NCI-H1092 treated with DMSO at 0.1 percent for 48 hours (cell line): ENCODE measurements around the gene ARHGEF10L.
A peak's percentile ranks its signal among the peaks of the same experiment; 100 is the strongest.
"Not testable (repeated sequence)": the region's sequence is repeated elsewhere in the genome, so short reads cannot be mapped to it uniquely, and the experiment has no call there.

Experiments
- DNase-seq: peaks from one replicate; lab custom pipeline; 2025; lab: John Stamatoyannopoulos, UW

Gene ARHGEF10L, protein sequence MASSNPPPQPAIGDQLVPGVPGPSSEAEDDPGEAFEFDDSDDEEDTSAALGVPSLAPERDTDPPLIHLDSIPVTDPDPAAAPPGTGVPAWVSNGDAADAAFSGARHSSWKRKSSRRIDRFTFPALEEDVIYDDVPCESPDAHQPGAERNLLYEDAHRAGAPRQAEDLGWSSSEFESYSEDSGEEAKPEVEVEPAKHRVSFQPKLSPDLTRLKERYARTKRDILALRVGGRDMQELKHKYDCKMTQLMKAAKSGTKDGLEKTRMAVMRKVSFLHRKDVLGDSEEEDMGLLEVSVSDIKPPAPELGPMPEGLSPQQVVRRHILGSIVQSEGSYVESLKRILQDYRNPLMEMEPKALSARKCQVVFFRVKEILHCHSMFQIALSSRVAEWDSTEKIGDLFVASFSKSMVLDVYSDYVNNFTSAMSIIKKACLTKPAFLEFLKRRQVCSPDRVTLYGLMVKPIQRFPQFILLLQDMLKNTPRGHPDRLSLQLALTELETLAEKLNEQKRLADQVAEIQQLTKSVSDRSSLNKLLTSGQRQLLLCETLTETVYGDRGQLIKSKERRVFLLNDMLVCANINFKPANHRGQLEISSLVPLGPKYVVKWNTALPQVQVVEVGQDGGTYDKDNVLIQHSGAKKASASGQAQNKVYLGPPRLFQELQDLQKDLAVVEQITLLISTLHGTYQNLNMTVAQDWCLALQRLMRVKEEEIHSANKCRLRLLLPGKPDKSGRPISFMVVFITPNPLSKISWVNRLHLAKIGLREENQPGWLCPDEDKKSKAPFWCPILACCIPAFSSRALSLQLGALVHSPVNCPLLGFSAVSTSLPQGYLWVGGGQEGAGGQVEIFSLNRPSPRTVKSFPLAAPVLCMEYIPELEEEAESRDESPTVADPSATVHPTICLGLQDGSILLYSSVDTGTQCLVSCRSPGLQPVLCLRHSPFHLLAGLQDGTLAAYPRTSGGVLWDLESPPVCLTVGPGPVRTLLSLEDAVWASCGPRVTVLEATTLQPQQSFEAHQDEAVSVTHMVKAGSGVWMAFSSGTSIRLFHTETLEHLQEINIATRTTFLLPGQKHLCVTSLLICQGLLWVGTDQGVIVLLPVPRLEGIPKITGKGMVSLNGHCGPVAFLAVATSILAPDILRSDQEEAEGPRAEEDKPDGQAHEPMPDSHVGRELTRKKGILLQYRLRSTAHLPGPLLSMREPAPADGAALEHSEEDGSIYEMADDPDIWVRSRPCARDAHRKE (N-terminal part only)

GRCh38 chr1:17539477-17540254, at the start of gene ARHGEF10L:
ARHGEF10L (plus strand) TSS chr1:17539698; CDS start chr1:17580596, 40,898 bp downstream.
- DNase-seq: no peak

- DNase-seq: not testable (repeated sequence)
These were observed 49.6 kb upstream of the ARHGEF10L start for GRCh38 chr1:17489768-17490417.

DNA sequence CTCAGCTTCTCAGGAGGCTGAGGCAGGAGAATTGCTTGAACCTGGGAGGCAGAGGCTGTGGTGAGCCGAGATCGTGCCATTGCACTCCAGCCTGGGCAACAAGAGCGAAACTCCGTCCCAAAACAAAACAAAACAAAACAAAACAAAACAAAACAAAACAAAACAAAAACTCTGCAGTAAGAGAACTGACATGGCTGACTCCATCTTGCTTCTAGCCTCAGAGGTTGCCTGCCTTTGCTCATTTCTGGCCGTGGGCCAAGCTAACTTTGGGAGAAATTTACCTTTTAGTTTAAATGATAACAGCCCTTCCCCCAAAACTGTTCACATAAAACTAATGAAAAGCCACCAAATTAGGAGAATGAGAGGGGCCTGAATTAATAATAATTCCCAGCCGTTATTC, 48.8 kb upstream of the ARHGEF10L start:
- not testable (repeated sequence) for DNase-seq

GRCh38 chr1:17494114-17494729, 45.3 kb upstream of the ARHGEF10L start:
- peak; percentile 56 for DNase-seq

GRCh38 chr1:17496419-17496818, 43.1 kb upstream of the ARHGEF10L start:
- DNase-seq: no peak

DNA sequence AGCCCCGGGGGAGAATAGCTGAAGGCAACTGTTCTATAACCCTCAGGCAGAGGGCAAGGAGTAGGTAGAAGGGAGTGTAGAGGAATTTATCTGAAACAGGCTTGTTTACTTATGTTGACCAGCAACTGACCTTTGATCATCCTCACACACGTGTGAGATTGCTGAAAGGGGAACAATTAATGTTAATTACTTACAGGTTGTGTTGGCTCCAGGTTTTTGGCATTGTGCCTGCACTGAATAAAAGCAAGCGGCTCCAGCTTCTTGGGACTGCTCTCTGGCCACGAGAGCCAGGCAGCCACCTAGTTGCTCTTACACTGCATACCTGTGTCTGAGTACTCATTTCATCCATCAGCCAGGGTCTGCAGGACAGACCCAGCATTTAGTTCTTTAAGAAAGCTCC, 41.3 kb upstream of the ARHGEF10L start:
- no peak for DNase-seq

- DNase-seq: peak; percentile 84
These were observed 37.1 kb upstream of the ARHGEF10L start for GRCh38 chr1:17502326-17502778.

- no peak for DNase-seq
These were observed 36.4 kb upstream of the ARHGEF10L start for GRCh38 chr1:17503146-17503545.

- not testable (repeated sequence) for DNase-seq
These were observed 32.3 kb upstream of the ARHGEF10L start for GRCh38 chr1:17507200-17507599.

DNA sequence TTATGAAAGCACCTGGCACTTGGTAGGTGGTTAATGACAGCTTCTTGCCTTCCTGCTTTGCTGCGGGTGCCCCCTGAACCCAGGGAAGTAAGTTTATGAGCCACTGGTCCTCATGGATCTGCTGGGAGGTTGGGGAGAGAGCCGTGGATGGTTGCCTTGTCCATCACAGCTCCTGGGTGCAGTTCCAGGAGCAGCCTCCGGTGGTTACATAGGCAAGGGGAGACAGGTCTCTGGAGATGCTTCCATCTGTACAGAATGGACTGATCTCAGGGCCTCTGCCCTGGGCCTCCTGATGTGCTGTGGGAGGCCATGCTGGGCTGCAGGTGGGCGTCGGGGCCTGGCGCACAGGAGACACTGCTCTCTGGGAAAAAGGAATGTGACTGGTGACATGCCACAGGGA, 31.6 kb upstream of the ARHGEF10L start:
- no peak for DNase-seq

DNA sequence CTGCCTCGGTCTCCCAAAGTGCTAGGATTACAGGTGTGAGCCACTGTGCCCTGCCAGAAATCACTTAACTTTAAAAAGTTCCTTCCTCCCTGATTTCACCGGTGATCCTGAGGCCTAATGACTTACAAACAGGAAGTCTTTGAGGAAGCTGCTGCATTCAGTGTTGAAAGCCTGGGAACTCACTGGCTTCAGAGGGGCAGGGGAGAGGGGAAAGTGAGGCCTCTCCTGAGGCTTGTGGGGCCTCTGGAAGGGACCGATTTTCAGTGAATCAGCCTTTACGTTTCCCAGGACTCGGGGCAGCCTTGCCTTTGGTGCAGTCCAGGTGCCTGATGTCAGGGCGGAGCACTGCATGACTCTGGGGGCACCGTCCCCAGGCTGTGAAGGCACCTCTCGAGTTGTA, 30.1 kb upstream of the ARHGEF10L start:
- DNase-seq: no peak

- DNase-seq: no peak
These were observed 29.4 kb upstream of the ARHGEF10L start for GRCh38 chr1:17510138-17510537.

DNA sequence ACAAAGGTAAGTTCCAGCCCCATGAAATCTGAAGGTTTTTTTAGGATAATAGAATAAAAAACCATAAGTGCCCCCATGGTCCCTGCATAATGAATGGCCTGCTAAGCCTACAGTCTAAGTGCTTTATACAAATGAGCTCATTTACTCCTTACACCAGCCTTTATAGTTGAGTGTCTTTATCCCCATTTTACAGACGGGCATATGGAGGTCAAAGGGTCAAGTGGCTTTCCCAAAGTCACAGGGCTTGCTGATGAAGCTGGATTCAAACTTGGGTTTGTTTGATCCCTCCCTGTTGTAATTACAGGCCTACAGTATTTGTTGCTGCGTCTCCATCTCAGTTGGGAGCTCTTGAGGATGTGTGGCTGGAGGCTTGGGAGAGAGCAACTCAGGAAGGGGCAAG, 28.3 kb upstream of the ARHGEF10L start:
- DNase-seq: no peak

- DNase-seq: no peak
These were observed 26.4 kb upstream of the ARHGEF10L start for GRCh38 chr1:17513131-17513530.

GRCh38 chr1:17514776-17515175, 24.7 kb upstream of the ARHGEF10L start:
- DNase-seq: no peak

DNA sequence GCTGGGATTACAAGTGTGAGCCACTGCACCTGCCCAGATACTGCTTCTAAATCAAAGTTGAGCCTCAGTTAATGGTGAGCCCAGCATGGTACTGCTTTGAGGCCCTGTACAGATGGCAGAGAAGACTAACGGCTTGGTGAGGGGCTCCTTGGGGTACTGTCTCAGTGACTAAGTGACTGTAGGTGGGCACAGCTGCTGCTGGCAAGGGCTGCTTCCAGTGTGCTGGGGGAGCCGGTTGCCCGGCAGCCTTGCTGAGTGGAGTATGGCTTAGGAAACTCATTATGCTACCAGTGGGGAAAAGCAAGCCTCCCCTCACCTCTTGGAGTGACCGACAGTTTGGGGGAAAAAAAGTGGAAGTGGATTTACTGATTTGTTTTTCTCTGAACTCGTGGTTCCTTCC, 23.6 kb upstream of the ARHGEF10L start:
- no peak for DNase-seq

DNA sequence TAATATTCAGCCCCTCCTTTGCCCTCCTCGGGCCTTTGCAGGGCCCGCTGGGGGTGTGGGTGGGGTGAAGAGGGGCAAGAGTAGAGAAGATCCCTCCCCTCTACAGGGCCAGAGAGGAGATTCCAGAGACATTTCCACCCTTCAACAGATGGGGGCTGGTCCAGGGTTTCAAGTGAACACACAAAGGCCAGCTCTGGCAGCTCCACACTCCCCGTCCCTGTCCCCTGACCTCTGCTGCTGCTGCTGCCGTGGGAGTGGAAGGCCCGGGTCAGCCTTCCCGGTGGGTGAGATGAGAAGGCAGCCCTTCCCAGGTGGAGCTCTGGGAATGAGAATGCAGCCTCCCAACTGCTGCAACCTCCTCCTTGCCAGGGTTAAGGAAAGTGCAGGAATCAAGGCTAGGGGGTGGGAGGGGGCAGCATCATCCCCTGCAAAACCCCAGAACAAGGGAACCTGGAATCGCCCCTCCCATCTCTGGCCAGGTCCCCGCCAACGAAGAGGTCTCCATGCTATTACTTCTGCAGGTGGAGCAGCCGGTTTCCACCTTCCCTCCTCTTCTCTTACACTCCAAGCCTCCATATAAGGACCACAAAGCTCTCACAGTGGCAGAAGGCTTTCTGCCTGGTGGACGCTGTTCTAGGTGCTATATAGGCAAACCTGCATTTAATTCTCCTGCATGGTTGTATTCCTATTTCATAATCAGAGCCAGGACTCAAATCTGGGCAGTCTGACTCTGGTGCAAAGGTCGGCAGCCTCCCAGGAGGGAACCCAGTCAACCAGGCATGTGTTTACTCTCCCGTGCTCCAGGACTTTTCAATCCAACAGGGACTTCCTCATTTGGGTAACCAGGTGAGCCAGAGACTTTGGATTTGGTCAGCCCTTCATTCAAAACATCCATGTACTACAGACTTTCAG, 22.9 kb upstream of the ARHGEF10L start:
- DNase-seq: no peak

- DNase-seq: no peak
These were observed 19.5 kb upstream of the ARHGEF10L start for GRCh38 chr1:17520041-17520440.
